SU-DHL-6 (cell line): ENCODE measurements around the gene CENPO.

Experiments
- H2AFZ ChIP-seq: fragments of 200-600 bp; sonication (generic); 2 replicates; pipeline ENCODE4 v1.6.1; 2014; ENCODE audit warnings: low read depth, mild to moderate bottlenecking, moderate library complexity, mixed read lengths, antibody characterized with exemption, low read length; ENCODE audit not compliant: severe bottlenecking
- H3F3A ChIP-seq: fragments of 200-600 bp; shearing (Covaris generic); 2 replicates; pipeline ENCODE4 v1.6.0; 2016; ENCODE audit warnings: antibody characterized with exemption, mild to moderate bottlenecking; ENCODE audit not compliant: insufficient read depth
- H3K27ac ChIP-seq: fragments of 200-600 bp; sonication (generic); 2 replicates; pipeline ENCODE4 v1.5.1; 2016; ENCODE audit warnings: low read depth, mild to moderate bottlenecking, low read length, moderate library complexity, mixed read lengths
- H3K27me3 ChIP-seq: fragments of 200-600 bp; sonication (generic), shearing (Covaris generic); 2 replicates; pipeline ENCODE4 v1.6.0; 2014; ENCODE audit warnings: mild to moderate bottlenecking, low read length
- H3K36me3 ChIP-seq: fragments of 200-600 bp; sonication (generic); 2 replicates; pipeline ENCODE4 v1.6.1; 2014; ENCODE audit warnings: mild to moderate bottlenecking, low read length, mixed read lengths
- H3K4me2 ChIP-seq: fragments of 300-600, 200-600 bp; shearing (Covaris generic), sonication (generic); 2 replicates; pipeline ENCODE4 v1.6.0; 2014; ENCODE audit warnings: low read length, low read depth, mild to moderate bottlenecking; ENCODE audit not compliant: poor library complexity, severe bottlenecking
- H3K4me3 ChIP-seq: fragments of 200-600 bp; sonication (generic); 2 replicates; pipeline ENCODE4 v1.5.1; 2014; ENCODE audit warnings: antibody characterized with exemption, low read length, mild to moderate bottlenecking, mixed read lengths; ENCODE audit not compliant: insufficient read depth, poor library complexity, severe bottlenecking
- H3K79me2 ChIP-seq: fragments of 200-600 bp; sonication (generic); 2 replicates; pipeline ENCODE4 v1.6.1; 2014; ENCODE audit warnings: mild to moderate bottlenecking, low read length, moderate library complexity; ENCODE audit not compliant: insufficient read depth
- H3K9ac ChIP-seq: fragments of 200-600 bp; sonication (generic); 2 replicates; pipeline ENCODE4 v1.7.0; 2014; ENCODE audit warnings: mild to moderate bottlenecking, low read length
- H3K9me2 ChIP-seq: fragments of 200-600 bp; sonication (generic); replicated peaks from 2 replicates; pipeline ENCODE4 v1.6.1; 2014; ENCODE audit warnings: low read length; ENCODE audit not compliant: insufficient read depth
- H3K9me3 ChIP-seq: fragments of 200-600 bp; sonication (generic); 2 replicates; pipeline ENCODE4 v1.6.1; 2014; ENCODE audit warnings: low read length, mixed read lengths; ENCODE audit not compliant: insufficient read depth
- H4K20me1 ChIP-seq: fragments of 200-600 bp; sonication (generic); 2 replicates; pipeline ENCODE4 v1.6.1; 2014; ENCODE audit warnings: low read depth, mild to moderate bottlenecking, antibody characterized with exemption, low read length, moderate library complexity, mixed read lengths
- CTCF ChIP-seq: fragments of 200-600 bp; sonication (generic); IDR thresholded peaks from one replicate; pipeline ENCODE4 v1.5.1; 2017; ENCODE audit warnings: antibody characterized with exemption, mild to moderate bottlenecking, low read length, moderate library complexity; ENCODE audit not compliant: insufficient read depth, poor library complexity, severe bottlenecking
- EZH2phosphoT487 ChIP-seq: fragments of 200-600 bp; sonication (generic), shearing (Covaris generic); conservative IDR thresholded peaks from 2 replicates; pipeline ENCODE4 v1.6.1; 2018; ENCODE audit warnings: mild to moderate bottlenecking, antibody characterized with exemption, low read length, moderate library complexity, mixed read lengths

Gene CENPO

GRCh38 chr2:24836706-24837105, 43.5 kb downstream of the CENPO start:
- Histone ChIP-seq H4K20me1 (no peaks in the 10 kb centered on the region), H3K27me3 (no peaks in the 10 kb centered on the region), H3K9me3 (no peaks in the 10 kb centered on the region), H3K79me2 (no peaks in the 10 kb centered on the region), H3K9me2 (no peaks in the 10 kb centered on the region), H3K9ac (no peak overlapping the region), H3F3A (no peaks in the 10 kb centered on the region), H3K4me3 (no peak overlapping the region), H3K4me2 (no peak overlapping the region), H3K36me3 (no peaks in the 10 kb centered on the region), H3K27ac (no peak overlapping the region), H2AFZ (no peak overlapping the region)
- no peak for TF ChIP-seq CTCF

GRCh38 chr2:24837996-24838513, 44.8 kb downstream of the CENPO start:
- no peak for TF ChIP-seq EZH2phosphoT487
- TF ChIP-seq CTCF: no peak
- no peaks in the 10 kb centered on the region for H3K36me3 ChIP-seq

GRCh38 chr2:24838541-24838940, 45.3 kb downstream of the CENPO start:
- no peak overlapping the region for H3K27ac ChIP-seq
- no peaks in the 10 kb centered on the region for H3K9me3 ChIP-seq
- no peaks in the 10 kb centered on the region for H3K27me3 ChIP-seq
- no peak overlapping the region for H2AFZ ChIP-seq
- no peak overlapping the region for H3K4me3 ChIP-seq
- H3F3A ChIP-seq: no peaks in the 10 kb centered on the region
- TF ChIP-seq CTCF (no peak), EZH2phosphoT487 (no peak)
- no peaks in the 10 kb centered on the region for H3K9me2 ChIP-seq
- no peak overlapping the region for H3K9ac ChIP-seq
- no peaks in the 10 kb centered on the region for H4K20me1 ChIP-seq
- no peak overlapping the region for H3K4me2 ChIP-seq
- no peaks in the 10 kb centered on the region for H3K36me3 ChIP-seq
- no peaks in the 10 kb centered on the region for H3K79me2 ChIP-seq

More at GRCh38 chr2:24837996-24838513, 44.8 kb downstream of the CENPO start:
- no peak overlapping the region for H2AFZ ChIP-seq
- H3K4me2 ChIP-seq: no peak overlapping the region
- no peak overlapping the region for H3K27ac ChIP-seq
- H4K20me1 ChIP-seq: no peaks in the 10 kb centered on the region
- no peak overlapping the region for H3K4me3 ChIP-seq
- H3K79me2 ChIP-seq: no peaks in the 10 kb centered on the region
- no peaks in the 10 kb centered on the region for H3F3A ChIP-seq
- no peaks in the 10 kb centered on the region for H3K27me3 ChIP-seq
- H3K9me3 ChIP-seq: no peaks in the 10 kb centered on the region
- no peaks in the 10 kb centered on the region for H3K9me2 ChIP-seq
- H3K9ac ChIP-seq: no peak overlapping the region
